Ishikawa (cell line): ENCODE data around the gene PNMA6E.

Experiments used
- TCF12 ChIP-seq: IDR thresholded peaks from 2 replicates; pipeline ENCODE4 v1.6.1; 2012; ENCODE audit warnings: low read depth
- USF1 ChIP-seq: IDR thresholded peaks from 2 replicates; pipeline ENCODE4 v1.6.1; 2012

- no peak for TF ChIP-seq USF1
- TF ChIP-seq TCF12 = no peak
These were observed 49.8 kb upstream of the PNMA6E start for GRCh38 chrX:153450949-153451277.
